GM18867 (cell line): Measurements from ENCODE around the gene FJX1.
"Not testable (repeated sequence)": the region's sequence is repeated elsewhere in the genome, so short reads cannot be mapped to it uniquely, and the experiment has no call there.

ENCODE experiments used
- ATAC-seq: cut with Tn5 transposase; IDR thresholded peaks from one replicate; pipeline ENCODE4 v1.9.1; 2021; ENCODE audit warnings: mild to moderate bottlenecking, moderate library complexity; ENCODE audit not compliant: unreplicated experiment

Gene FJX1

DNA sequence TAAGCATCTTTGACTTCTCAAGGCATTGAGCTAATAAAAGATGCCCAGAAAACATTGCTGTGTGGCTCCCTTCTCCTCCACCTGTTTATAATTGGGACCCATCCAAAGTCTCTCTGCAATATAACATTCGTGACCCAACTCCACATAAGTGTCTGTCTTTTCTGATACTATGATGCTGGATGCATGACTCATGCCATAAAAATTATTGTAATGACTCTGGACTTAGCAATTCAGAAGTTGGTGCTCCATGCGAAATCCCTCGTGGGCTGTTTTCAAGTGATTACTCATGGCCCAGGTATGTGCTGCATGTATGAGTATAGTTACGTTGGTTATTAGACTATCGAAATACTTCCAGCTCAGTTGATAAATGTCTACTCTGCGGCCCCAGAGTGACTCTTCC, 11.7 kb downstream of the FJX1 start:
- ATAC-seq: no peak

DNA sequence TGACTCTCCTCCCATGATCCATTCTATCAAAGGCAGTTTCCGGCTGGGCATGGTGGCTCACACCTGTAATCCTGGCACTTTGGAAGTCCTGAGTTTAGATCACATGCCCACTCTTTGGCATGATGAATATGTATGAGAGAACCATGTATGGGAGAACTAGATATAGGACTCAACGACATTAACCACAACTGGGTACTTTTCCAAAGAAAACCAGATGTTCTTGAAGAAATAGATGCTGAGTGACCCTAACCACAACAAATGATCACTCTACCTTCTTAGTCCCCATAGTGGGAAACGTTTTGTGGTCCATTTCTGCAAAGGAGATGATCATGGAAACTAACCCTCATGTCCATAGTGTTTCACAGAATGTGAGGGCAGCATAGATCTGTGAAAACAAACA, 13.6 kb downstream of the FJX1 start:
- no peak for ATAC-seq

DNA sequence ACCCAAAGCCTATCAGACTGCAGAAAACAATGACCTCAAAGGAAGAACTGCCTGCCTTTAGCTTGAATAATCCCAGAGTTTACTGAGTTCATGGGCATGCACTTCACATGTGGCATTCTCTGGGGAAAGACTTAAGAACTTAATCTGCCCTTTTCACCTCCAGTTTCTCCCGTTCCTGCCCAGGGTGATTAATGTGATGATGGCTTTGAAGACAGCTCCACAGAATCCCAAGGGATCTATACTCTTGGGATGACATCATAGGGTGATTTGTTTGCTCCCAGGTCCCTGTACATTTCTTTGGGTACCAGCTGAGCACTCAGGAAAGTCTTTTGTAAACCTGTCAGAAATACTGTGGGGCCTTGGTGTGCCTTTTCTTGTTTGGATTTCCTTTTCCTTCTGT, 14.0 kb downstream of the FJX1 start:
- no peak for ATAC-seq

DNA sequence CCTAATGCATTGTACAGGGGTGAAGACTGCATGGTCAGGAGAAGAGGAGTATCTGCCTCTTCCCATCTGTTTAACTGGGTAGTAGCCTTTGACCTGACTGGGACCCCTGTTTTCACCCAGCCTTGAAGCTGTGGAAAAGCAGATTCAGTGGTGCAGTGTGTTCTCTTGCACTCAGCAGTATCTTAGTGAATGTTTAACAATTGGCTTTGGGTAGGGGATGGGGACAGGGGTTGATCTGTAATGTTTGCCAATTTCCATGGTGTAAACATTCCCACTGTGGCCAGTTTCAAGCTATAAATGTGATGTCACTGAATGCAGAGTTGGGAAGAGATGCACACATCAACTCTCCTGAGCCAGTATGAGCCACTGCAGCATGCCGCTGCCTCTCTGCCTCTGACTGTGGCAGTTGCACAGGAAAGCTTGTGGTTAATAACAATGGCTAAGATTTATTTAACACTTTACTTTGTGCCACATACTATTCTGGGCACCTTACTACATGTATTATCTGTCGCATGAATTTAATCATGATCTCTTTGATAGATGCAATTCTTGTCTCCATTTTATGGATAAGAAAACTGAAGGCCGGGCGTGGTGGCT, 15.7 kb downstream of the FJX1 start:
- no peak for ATAC-seq

DNA sequence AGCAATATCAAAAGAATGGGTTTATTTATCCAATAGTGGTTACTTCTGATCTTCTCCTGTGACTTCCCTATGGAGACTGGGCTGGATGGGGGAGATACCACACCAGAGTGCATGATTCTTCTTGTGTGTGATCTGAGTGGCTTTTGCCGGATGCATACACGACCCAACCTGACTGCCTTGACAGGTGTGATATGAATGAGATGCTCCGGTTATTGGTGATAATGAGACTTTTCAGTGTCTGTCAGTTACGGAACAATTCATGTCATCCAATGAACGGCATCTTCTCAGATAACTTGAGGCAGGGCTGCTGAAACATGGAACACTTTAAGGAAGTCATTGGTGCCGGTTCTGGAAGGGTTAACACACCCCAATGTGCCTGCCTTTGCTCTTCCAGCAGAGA, 17.7 kb downstream of the FJX1 start:
- ATAC-seq: no peak

DNA sequence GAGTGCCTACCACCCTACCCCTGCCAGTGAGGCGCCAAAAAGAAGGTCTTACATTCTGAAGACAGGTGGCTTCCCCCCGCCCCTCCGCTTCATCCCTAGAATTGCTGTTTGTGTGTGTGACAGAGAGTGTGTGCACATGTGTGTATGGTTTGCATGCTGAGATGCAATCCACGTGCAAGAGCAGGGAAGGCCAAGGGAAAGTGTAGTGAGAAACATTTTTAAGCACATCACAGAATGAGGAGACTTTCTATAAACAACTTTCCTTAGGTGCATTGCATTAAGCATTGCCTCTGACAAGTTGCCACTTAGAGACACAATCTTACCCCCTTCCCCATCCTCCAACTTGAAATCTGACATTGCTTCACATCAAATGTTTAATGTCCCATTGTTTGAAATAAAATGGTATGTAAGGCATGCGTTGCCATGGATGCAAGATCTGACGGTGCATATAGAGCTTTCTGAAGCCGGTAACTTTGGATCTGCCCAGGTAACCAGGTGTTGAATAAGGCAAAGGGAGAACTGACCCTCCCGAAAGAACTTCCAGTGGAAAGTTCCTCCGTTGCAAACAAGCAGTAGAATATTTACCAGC, 21.4 kb downstream of the FJX1 start:
- ATAC-seq: no peak

DNA sequence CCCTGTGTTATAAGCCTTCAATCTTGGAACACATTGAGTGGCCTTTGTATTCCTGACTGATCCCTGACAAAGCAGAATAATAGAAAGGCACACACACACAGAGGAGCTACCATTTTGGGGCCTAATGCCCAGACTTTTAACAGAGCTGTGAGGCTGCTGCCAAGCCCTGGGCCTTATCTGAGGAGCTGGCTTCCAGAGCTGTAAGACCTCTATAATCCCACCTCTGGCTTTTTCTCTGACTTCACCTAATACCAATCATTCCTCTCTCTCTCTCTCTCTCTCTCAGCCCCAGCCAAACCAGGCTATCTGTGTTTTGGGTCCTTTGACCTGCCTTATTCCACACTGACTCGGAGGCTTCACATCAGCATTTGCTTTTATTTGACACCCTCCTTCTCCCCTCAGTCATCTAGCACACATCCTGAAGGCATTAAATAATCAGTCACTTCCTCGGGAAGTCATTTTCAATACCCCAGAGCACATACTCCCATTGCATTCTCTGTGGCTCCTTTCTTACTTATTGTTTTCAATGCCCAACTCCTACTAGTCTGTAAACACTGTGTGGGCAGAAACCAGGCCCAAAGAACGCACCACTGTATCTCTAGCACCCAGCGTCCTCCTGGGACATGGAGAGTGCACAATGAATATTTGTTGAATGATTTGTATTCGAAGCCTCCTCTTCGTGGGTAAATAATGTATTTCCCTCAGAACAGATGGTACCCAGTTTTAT, 23.1 kb downstream of the FJX1 start:
- no peak for ATAC-seq

DNA sequence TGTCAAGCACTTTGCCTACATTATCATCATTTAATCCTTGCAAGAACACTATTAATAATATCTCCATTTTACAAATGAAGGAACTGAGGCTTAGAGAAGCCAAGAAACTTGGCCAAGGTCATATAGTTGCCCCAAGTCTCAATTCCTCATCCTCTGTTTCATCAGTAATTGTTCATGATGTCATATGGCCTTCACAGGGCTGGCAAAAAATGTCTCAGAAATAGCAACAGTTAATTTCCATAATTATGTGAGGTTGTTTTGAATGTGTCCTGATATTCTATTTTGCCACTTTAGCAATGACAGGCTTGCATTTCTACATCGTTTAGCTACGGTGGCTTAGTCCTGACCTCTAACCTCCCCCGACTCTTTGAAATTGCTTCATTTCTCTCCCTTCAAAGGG, 23.7 kb downstream of the FJX1 start:
- ATAC-seq: no peak

DNA sequence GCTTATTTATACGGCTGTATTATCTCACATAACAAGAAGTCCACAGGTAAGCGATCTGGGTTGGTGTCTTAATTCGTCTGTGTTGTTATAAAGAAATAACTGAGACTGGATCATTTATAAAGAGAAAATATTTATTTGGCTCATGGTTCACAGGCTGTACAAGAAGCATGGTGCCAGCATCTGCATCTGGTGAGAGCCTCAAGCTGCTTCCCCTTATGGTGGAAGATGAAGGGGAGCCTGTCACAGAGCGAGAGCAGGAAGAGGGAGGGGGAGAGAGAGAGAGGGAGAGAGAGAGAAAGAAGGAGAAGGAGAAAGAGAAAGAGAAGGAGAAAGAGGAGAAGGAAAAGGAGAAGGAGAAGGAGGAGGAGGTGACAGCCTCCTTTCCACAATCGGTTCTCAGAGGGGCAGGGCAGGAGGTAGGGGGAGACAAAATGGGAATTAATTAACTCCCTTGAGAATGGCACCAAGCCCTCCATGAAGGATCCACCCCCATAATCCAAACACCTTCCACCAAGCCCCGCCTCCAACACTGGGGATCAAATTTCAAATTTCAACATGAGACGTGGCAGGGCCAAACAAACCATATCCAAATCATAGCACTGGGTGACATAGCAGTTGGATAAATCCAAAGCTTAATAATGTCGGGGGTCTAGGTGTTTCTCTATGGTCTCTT, 29.3 kb downstream of the FJX1 start:
- ATAC-seq: no peak

DNA sequence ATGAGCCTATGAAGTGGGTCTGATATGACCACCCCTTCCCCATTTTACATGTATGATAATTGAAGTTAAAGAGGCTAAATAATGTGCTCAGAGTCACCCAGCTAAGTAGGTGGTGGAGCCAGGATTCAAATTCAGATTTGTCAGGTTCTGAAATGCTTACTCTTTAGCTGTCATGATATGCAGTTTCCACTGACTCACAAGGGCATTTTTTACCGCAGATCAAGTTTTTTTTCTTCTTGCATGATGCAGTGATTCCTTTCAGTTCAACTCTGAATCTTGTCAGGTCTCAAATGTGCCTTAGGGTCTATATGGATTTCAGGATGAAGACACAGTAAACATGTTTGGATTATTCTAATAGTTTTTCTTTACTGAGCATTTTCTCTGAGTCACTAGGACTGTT, 31.7 kb downstream of the FJX1 start:
- no peak for ATAC-seq

DNA sequence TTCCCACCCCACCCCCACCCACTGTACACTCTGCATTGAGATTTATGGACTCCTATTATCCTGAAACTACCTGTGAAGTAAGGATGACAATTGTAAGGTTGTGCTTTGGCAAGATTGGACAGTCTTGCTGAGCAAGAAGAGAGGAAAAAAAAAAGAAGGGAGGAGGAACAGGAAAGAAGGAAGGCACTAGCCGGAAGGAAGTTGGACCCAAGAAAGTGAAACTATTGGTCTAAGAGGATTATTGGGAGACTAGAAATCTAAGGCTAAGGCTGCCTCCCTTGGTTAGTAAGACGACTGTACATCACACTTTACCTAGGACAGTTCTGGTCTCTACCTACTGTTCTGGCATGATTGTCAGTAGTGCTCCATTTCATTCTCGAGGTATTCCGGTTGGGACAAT, 32.2 kb downstream of the FJX1 start:
- no peak for ATAC-seq

DNA sequence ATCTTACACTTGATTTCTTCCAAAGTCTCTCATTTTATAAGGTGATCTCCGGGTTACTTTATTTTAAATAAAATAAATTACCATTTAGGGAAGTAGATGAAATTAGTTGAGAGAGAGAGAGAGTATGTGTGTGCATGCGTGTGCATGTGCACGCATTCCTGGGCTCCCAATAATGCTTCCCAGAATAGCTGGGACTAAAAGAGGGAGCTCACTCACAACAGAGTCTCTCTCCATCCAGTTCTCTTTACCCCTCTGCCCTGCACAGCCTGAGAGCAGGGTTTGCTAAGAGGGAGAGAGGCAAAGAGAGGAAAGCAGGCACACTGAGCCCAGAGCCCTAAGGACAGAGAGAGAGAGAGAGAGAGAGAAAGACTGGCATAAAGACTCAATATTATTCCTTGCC, 33.0 kb downstream of the FJX1 start:
- no peak for ATAC-seq

DNA sequence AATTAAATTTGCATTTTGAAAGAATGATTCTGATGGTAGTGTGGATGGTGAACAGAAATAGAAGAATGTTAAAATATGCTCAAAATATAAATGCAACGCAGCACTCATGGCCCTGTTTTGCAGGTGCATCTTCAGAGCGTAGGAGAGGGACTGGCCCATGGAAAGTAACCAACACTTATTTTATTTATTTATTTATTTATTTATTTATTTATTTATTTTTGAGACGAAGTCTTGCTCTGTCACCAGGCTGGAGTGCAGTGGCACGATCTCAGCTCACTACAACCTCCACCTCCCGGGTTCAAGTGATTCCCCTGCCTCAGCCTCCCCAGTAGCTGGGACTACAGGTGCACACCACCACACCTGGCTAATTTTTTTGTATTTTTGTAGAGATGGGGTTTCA, 34.5 kb downstream of the FJX1 start:
- ATAC-seq: not testable (repeated sequence)

DNA sequence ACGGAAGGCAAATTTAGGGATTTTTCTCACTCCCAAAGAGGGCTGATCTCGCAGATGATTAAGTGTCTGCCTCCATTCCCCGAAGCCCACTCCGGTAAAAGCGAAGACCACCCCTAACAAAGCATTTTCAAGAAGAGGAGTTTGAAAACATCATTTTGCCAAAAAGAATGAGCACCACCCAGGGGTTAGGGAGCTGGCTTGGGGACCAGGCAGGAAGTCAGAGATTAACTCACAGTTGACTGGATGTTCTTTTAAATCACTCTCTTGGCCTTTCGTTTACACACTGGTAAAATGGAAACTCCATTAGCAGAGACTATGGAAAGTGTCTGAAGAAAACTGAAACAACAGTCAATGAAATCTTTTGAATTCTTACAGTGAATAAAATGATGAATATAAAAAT, 36.5 kb downstream of the FJX1 start:
- ATAC-seq: no peak

DNA sequence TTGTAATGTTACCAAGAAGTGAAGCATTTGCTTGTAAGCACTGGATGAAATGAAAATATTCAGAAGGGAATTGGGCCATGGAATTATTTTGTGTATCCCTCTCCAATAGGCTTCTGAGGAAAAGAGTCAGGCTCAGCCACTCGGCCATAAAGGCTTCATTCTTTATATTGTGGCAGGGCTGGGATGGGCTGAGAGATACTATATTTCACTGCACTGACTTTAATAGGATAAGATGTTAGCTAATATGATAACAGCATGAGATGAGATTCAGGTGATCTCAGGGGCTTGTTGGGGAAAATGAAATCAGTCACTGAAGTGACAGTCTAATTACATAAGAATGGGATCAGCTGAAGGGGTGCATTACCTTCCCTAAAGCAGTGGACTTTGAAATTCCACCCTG, 37.0 kb downstream of the FJX1 start:
- no peak for ATAC-seq

DNA sequence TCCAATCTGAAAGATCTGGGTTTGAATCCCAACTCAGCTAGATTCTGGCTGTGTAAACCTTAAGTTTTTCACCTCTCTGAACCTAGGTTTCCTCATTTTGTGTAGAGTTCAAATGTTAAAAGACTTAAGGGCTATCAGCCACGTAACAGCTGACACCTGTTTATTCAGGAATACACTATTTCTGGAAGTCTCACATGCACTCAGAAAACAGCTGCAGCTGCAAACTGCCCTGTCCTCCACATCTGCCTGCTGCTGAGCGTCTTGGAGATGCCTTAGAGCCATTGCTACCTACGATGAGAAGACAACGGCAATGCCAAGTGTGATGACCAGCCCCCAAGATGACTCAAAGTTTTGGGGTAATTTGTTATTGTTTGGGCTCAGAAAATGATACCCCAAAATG, 37.6 kb downstream of the FJX1 start:
- ATAC-seq: no peak

DNA sequence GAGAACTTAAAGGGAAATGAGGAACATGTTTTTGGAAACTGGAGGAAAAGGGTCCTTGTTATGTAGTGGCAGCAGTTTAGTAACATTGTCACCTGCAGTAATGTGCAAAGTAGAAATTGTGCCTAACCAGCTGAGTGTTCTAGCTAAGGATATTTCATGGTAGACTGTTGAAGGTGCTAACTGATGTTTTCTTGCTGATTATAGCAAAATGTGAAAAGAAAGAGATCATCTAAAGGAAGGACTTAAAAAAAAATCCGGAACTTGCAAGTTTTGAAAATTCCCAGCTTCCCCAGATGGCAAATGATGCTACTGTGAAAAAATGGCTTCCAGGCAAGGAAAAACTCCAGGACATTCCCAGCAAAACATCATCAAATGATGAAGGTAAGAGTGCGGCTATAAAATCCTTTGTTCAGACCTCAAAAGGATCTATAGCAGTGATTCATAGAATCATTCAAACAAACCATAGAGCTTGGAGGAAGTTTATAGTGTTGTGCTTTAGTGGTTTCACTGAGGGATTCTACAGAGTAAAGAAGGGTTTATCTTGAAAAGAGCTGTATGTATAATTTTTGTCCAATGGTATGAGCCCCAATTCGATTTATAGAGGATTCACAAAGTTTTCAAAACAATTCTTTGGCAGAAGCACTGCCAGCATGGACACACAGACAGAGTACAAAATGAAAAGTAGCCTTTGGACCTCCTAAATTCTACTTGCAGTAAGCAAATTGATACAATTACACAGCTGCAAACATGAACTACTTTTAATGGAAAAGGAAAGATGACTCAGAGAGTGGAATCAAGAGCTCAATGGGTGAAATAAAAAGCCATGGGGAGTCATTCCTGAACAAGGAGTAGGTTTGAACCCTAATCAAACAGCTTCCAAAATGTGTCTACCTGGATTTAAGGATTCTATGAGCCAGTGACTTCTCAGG, 40.0 kb downstream of the FJX1 start:
- ATAC-seq: no peak

DNA sequence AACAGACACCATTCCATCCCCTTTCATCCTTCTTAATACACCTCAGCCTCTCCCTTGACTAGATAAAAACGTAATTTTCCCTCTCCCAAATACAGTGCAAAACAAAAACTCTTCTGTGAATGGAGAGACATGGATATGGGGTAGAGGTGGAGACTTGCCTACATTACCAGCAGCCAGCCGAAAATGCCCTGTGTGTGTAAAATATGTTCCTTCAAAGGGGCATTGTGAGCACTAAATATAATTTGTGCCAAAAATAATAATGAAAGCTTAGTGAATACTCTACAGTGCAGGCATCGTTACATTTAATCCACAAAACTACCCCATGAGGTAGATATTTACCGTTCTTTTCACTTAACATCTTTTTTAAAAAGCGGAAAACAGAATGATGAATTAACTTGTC, 43.3 kb downstream of the FJX1 start:
- no peak for ATAC-seq

DNA sequence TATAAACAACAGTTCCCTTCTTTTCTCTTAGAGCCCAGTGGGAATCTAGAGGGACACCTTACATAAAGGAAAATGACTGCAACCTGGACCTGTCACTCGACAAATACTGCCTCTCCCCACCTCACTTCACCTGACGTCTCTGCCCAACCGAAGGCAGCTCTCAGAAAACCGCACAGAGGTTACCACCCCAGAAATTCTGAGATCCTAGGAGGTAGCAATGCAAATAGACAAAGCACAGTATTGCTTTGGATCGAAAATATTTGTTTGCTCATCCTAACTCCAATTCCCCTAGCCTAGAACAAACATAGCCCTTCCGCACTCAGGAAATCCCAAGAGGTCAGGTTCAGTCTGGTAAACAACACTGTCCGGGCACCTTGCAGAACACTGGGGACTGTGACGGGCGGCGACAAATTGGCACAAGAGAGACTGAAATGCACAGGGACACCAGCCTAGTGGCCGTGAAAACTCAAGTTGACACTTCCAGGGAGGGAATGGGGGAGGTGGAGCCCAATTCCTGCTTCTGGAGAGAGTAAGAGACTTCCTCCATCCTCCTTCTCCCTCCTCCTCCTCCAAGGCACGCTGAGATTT, 43.9 kb downstream of the FJX1 start:
- ATAC-seq: peak; percentile 49

DNA sequence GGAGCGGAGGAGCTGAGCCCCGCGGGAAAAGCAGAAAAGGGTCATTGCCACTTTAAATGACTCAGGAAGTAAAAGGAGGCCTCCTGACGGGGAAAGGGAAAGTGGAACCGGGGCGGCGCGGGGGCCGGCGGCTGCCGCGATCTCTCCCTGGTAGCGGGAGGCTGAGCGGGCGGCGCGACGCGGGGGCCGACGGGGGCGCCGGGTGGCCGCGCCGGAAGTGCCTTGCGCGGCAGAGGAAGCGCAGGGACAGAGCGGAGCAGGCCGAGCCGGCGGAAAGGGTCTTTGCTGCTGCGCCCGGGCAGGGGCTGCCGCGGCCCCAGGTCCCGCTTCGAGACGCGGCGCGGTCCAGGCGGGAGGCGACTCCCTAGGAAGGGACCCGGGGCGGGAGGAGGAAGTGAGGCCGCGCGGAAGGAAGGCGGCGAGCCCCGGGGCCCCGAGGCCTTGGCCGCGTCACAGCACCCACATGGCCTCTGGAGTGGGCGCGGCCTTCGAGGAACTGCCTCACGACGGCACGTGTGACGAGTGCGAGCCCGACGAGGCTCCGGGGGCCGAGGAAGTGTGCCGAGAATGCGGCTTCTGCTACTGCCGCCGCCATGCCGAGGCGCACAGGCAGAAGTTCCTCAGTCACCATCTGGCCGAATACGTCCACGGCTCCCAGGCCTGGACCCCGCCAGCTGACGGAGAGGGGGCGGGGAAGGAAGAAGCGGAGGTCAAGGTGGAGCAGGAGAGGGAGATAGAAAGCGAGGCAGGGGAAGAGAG, 44.6 kb downstream of the FJX1 start, which contains the start of gene TRIM44:
Gene TRIM44 (plus strand): TSS at position 127 of the 759 bp plus-strand sequence. CDS start 337 bp downstream, at position 464.
- ATAC-seq: peak; percentile 94
